ENCODE results near the gene USP2. TPM values are rescaled to one million over a fixed set of nuclear protein-coding genes. Genes with fewer than 3 reads are reported as not detected.
A peak's percentile ranks its signal among the peaks of the same experiment; 100 is the strongest.

USP2 gene
- total RNA-seq, 1 experiment from 2014 or later, result 0.29 TPM

DNA sequence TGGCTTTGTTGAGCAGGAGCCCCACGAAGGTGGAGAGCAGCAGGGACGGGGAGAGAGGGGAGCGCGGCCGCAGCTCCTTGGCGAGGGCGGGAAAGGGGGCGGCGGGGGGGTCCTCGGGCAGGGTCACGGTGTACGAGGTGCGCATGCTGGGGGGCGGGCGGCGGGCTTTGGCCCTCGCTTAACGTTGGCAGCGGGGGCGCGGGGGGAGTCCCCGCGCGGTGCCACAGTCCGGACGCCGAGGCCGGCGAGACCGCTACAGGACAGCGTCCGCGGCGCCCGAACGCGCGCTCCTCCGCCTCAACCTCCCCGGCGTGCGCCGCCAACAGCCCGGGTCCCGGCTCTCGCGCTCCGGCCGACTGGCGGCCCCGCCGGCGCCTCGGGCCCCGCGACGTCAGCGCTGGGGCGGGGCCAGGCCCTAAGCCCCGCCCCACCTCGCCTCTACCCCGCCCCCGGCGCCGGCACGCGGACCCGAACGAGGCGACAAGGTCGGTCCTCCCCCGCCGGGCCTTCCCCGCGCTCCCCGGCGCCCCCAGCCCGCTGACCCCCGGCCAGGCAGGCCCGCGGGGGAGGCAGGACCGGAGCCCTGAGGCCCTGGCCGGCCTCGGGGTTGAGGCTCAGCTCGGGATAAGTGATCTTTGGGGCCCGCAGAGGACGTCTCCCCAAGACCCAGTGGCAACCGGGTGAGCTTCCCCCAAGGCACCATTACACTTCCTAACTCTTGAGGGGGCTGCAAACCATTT is 17.5 kb downstream of the USP2 start:
- no peak for DNase-seq (ENCODE audit: low spot score)

DNA sequence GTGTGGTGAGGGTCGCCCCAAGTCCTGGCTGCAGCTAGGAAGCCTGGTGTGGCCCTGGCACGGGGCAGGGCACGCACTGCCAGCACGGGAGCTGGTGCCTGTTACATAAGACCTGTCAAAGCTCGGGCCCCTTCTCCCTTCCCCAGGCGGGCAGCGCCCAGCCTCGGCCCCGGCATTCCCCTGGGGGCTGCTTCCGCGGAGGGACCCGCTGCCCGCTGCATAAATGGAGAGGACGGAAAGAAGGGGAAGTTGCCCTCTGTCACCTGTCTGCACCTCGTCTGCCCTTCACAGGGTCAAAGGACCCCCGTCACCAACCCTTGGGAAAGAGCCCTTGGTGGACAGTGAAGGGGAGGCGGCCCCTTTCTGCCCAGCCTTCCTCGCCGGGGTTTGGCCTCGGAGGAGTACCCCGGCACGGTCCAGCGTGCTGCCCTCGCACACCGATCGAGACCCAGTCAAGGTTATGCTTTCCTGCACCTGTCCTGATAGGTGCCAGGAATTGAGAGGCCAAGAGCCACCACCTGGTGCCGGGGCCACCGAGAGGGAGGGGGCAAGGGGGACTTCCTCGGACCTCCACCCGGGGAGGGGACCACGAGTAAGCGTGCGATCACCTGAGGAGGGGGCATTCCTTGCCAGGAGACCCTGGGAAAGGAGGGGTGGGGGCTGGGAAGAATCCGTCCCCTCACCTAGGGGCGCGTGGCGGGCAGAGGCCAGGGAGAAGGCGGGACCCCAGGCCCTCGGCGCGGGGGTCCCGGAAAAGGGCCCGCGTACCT is 18.2 kb downstream of the USP2 start:
- no peak for DNase-seq (ENCODE audit: low spot score)

DNA sequence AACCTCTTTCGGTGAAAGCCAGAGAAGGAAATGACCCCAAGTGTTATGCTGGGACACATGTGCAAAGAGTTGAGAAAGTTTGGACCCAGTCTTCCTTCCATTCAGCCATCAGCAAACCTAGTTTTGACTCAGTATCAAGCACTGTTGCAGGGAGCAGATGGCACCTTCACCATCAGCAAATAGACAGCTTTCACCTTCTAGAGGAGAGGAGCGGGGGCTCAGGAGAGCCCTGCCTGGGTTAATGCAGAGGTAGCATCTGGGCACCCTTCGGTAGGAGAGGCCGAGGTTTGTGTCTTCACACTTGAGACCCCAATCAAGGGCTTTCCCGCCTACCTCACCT is 18.8 kb downstream of the USP2 start:
- DNase-seq (ENCODE audit: low spot score), result no peak

DNA sequence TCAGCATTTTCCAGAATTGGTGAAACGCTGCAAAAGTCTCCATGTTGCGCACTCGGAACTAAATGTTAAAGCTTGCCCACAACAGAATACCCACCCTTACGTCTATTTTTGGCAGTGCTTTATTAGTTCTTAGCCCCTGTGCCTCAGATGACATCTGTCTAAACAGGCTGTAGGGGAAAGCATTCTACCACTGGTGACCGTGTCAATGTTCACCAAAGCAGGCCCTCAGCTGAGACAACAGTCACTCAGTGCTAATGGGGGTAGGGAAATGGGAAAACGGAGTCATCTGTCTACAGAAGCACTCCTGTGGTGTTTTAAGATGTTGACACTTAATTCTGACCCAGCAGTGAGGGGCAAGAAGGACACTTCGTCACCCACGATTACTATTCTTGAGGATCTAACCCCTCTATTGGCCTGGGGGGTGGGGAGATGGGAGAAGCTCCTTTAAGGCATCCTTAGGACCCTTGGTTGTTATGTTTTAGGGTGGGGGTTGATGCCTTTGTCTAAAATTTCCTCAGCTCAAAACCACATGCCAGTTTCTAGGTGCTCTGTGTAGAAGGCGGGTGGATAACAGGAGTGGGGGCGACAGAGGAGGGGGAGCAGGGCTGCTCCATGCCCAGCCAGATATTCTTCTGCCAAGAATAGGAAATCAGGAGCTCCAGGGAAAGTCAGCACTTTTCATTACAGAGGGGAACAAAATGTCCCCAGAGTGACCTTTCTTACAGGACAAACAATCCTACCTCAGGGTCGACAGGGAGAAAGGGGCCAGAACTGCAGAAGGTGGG is 19.4 kb downstream of the USP2 start:
- DNase-seq (ENCODE audit: low spot score), result no peak

DNA sequence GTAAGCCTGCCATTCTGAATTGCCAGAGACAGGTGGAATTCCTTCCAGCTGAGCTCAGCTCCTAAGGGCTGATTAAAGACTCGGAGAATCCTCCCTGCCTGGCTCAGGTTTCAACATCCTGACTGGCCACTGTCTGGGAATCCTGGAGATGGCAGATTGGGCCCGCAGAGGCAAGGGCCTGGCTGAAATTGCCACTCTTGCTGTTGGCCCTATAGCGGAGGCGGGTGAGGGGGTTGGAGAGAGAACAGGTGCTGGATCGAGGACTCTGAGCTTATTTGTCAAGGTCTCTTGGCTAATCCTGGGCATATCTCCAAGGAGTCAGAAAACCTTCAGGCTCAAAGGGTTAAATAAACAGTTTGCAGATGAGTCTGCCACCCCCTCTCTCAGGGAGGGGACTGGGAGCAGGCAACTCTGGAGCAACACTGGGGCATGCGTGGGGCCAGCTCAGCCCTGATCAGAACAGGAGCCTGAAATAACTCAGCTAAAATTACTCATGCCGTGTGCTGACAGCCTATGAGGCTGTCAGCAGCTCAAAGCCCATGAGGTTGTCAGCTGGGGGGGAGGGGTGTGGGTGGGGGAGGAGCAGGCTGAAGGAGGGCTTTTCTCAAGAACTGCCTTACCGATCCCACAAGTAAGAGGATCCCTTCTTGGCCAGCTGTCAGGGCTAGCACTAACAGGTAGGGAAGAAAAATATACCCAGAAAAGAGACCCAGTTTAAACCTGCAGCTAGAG is 20.3 kb downstream of the USP2 start:
- peak; percentile 48 for DNase-seq (ENCODE audit: low spot score)

DNA sequence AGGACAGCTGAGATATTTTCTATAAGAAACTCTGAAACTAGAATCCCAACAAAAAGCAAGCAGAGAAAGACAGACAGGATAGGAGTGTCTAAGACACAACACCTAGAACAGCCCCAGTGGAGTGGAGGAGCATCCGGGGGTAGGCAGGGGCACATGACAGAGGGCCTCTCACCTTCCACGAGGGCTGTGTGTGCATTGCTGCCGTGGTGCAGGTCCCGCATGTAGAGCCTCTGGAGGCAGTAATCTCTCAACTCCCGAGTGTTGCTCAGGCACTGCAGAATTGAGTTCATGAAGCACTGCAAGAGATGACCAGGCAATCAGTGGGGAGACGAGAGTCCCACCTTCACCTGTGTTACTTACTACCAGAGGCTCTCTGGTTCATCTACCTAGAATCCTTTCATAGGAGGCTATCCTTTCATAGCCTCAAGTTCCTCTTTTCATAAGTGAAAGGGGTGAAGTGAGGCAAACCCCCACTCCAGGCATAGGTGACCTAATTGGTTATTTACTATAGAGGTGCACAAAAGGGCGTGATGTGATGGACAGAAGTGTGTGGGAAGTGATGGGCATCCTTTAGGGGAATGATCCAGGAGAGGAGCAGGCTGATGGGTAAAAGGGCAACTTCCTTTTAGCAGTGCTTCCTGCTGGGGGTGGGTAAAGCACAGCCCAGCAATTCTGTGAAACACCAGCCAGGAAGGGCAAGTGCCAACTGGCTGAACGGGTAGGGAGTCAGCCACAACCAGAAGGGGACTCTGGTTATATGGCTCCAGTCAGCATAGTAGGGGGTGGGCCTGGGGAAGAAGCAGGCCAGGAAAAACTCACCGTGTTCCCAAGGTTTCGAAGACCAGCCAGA is 21.9 kb downstream of the USP2 start:
- DNase-seq (ENCODE audit: low spot score), result no peak

DNA sequence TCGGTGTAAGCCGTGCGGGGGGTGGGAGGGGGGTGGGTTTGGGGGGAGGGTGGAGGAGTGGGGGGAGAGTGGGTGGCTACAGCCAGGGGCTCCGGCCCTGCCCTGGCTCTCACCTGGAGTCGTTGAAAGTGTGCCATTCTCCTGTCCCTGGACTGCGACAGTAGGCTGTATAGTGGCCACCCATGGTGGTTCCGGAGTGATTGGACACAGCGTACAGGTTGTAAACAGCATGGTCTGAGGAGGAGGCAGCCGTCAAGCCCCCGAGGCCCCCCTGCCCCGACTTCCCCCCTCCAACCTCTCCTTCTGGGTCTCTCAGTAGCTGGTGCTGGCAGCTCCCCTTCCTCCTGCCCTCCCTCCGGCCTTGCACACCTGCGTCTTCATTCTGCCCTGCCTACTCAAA is 24.4 kb downstream of the USP2 start:
- no peak for DNase-seq (ENCODE audit: low spot score)

DNA sequence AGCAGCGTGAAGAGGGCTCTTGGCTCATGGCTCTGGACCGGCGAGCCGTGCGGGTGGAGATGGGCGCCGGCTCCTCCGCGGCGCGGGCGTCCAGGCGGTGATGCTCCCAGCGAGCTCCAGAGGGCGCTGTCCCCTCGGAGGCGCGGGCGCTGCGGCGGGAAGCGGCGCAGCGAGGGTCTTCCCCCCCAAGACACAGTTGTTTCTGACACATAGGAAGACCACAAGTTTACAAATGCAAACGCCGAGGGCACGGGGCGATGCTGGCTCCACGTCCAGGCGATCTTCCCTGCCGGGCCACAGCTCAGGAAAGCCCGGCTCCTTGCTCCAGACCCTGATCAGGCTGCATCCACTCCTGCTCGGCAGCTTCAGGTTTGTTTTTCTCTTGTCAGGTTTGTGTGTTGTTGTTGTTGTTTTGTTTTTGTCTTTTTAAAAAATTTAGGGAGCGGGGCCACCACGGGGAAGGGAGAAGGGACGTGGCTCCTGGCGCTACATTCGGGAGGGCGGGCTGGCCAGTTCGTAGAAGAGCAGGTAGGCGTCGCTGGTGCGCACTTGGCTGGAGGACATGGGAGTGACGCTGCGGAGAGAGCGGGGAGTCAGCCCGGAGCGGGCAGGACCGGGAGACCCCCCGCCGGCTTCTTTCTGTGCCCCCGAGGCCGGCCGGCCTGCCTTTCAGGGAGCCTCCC is 25.0 kb downstream of the USP2 start:
- DNase-seq (ENCODE audit: low spot score), result peak; percentile 69

DNA sequence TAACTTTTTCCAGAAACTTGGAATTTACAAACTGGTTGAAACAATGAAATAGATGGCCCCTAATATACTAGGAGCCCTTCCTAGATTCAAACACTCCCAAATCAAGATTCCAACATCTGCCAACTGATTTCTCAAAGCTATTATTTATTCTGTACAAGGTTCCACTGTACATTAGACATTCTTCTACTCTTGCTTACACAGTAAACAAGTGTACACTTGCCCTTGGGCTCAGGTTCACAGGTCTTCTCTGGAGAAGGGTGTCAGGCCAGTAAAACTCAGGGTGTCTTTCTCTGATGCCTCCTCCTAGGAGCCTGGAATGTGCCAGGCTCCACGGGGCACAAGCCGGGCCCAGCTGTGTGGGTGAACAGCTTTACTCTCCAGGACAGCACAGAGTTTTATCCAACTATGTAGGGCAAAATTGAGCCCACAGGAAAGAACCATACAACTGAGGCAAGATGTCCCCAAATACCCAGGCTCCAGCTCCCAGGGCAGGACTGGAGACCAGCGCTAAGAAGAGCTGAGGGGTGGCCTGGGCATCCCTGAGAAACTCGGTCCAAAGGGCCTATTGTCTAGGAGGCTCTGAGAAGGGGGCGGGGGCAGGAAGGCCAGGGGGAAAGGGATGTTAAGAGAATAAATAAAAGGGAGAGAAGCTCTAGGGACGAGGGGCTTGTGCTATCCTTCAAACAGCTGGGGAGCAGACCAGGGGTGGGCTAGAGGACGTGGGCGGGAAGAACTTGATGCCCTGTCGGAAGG is 26.2 kb downstream of the USP2 start:
- DNase-seq (ENCODE audit: low spot score), result no peak

DNA sequence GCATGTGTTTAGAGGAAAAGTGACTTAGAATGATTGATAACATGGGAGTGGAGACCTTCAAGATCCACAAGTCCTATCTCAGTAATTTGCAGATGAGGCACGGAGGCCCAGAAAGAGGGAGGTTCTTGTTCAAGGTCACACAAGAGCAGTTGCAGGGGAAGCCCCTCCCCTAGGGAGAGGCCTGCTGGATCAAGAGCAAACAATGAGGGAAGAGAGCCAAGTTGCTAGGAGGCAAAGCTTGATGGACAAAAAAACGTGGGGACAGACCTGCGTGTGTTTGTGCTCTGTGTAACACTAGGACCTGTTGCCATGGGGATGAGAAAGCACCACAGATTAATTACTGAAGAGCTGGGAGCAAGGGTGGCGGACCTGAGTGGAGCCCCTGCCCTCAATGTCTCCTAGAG is 28.6 kb downstream of the USP2 start:
- DNase-seq (ENCODE audit: low spot score), result no peak

DNA sequence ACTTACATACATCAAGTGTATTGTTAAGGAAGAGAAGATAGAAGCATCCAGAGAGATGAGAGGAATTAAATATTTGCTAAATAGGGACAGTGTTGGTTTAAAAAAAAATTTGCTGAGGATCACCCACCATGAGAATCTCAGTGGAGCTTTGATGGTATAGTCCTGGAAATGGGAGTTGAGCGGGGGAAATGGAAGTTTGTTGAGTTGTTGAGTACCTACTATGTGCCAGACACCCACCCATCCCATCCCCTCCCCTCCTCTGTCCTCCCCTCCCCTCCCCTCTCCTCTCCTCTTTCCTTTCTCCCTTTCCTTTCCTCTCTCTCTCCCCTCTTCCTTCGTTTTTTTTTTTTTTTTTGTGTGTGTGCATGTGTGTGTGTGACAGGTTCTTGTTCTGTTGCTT is 30.3 kb downstream of the USP2 start:
- DNase-seq (ENCODE audit: low spot score), result no peak

DNA sequence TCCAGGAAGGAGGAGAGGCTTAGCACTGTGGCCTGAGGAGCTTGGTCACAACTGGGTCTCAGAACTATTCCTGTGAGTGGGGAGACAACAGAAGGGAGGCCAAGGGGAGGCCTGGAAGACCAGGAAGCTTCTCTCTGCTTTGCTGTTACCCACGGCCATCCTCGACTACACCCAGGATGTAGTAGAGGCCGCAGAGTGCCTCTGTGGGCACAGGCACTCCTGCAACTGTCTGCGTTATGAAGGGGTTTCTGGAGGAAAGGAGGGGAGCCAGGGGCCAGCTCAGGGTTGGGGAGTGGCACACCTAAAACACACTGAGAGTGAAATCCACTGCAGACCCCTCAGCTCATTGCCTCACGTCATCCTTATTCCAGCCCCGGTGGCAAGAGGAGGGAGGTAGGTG is 31.2 kb downstream of the USP2 start:
- DNase-seq (ENCODE audit: low spot score), result no peak

DNA sequence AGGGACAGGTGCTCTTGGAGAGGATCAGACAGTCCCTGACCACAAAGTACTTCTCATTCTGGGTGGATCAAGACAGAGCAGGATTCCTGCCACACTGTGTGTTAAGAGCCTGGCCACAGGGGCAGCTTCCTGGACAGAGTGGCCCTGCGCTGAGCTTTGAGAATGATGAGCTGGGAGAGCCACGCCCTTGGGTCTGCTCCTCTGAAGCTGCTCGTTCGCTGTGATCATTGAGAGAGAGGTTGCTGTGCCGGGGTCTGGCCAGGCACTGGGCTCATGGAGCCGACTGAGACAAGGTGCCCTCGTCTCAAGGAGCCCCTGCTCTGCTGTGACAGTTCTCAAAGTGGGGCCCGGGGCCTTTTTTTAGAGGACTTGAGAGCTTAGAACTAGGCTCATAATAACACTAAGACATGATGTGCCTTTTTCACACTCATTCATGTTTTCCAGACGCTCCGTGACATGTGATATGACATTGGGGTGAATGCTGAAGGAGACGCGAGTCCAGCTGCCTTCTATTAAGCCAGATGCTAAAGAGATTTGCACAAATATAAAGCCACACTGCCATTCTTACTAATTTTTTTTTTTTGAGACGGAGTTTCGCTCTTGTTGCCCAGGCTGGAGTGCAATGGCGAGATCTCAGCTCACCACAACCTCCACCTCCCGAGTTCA is 33.4 kb downstream of the USP2 start:
- no peak for DNase-seq (ENCODE audit: low spot score)

DNA sequence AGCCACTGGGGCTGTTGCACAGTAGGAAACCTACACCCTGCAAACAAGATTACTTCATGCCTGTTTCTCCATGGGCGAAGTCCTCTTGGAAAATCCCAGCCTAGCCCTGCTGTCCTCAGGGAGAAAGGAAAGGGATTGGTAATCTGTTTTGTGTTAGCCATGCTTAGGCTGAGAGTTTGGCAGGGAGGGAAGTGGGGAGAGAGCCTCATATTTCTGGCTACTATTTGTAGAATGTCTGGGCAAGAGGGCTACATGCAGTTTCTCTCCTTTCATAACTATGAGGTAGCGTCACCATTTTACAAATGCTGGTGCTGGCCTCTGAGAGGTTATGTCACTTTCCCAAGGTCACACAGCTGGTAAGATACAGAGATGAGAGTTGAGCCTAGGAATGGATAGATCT is 34.2 kb downstream of the USP2 start:
- DNase-seq (ENCODE audit: low spot score), result no peak

DNA sequence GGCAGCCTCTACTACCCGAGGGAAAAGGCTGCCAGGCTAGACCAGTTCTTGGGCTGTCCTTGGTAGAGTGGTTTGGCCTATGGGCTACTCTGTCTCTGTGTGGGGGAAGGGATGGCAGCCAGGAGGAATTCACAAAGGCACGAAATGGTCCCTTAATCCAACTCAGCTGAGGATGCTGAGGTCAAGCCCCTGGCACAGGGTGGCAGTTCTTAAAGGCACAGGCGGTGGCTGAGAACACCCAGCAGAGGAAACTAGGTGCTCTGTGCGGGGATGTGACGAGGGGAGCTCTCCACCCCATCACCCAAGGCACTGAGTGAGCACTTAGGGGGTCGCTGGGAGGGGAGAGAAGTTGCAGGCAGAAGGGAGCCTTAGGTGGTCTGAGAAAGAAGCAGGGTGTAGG is 34.9 kb downstream of the USP2 start, which contains the start of gene MFRP:
TSS of gene MFRP (minus strand) at position 101 of the 400 bp plus-strand sequence. CDS start 192 bp downstream, outside the sequence.
- DNase-seq (ENCODE audit: low spot score), result no peak

DNA sequence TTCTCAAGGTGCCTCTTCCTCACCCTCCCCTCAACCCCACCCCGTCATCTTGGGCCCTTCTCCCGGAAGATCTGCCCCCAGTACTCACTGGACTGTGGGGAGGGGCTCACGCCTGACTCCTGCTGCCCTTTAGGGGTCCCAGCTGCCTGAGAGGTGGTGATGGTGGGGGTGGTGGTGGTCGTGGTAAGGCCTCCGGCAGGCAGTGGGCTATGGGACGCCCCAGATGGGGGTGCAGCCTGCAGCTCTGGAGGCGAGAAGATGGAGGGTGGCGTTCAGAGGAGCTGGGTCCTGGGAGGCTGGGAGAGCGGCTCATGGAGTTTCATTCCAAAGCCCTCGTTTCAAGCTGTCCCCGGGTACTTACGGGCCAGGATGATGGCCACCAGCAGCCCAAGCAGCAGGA is 35.8 kb downstream of the USP2 start:
- no peak for DNase-seq (ENCODE audit: low spot score)

DNA sequence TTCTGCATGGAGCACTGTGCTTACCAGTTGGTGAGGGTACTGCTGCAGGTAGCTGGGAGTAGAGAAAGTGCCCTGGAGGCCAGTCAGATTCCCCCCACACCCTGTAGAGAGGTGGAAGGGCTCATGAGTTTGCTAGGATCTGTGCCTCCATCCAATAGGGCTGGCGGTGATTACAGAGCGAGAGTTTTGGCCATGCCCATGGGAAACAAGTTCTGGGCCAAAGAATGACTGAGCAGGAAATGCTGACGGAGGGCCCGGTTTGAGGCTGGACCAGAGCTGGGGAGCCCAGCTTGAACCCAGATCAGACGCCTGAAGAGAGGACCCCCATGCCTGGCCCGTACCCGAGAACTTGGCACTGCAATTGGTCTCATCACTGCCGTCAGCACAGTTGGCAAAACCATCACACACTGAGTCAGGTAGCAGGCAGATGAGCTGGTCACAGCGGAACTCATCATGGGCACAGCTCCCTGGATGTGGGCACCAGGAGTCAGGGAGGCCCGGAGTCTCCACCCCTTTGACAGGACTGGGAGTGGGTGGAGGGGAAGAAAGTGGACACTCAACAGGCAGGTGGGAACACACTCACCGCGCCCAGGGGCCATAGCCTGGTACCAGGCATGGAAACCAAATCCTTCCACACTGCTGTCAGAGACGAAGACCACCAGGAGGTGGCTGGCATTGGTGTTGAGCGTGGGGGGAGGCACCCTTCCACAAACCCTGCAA is 37.0 kb downstream of the USP2 start:
- DNase-seq (ENCODE audit: low spot score), result no peak

DNA sequence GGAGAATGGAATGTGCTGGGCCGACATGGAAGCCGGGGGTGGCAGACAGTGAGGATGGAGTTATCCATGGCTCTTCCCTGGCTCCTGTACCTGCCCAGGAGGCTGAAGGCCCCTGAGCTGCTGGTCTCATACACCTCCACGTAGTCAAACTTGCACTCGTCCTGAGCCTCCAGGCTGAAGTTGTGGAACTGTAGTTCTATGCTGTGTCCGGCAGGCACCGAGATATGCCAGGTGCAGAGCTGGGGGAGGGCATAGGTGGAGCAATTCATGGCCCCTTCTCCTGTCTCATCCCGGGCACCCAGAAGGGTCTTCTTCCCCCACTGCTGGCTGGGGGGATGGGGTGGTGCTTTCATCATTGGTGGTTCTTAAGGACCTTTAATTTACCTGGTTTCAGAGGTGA is 37.8 kb downstream of the USP2 start:
- DNase-seq (ENCODE audit: low spot score), result no peak

Data from H4 (cell line).